Muscle of back (tissue), 13 donors: ENCODE data around the gene KRTAP13-1. TPM values are rescaled to one million over a fixed set of nuclear protein-coding genes. Genes with fewer than 3 reads are reported as not detected.
A peak's percentile ranks its signal among the peaks of the same experiment; 100 is the strongest.

Source experiments
- DNase-seq, 3 donors: peaks; one replicate each; pipeline versions ENCODE4 v3.0.0 to v3.0.0-alpha.2; 2013
- long read RNA-seq, 9 donors: transcript quantifications; one replicate each; lab custom pipeline, GENCODE V29; 2026
- polyA plus RNA-seq, 10 donors: library from polyadenylated mRNA; unstranded; fragments of 120-200 nt; gene quantifications; one replicate each; pipeline ENCODE4 v1.2.1, GENCODE V29; 2013; ENCODE audit not compliant: insufficient read length in 10 of 10

KRTAP13-1 gene
- polyA plus RNA-seq: not detected
- long read RNA-seq, donor 1: 0 reads
- long read RNA-seq, donor 2: 0 reads
- long read RNA-seq, donor 3: 0 reads
- long read RNA-seq, donor 4: 0 reads
- long read RNA-seq, donor 5: 0 reads
- long read RNA-seq, donor 6: 0 reads
- long read RNA-seq, donor 7: 0 reads
- long read RNA-seq, donor 8: 0 reads
- long read RNA-seq, donor 9: 0 reads

- DNase-seq: no peak
Measured at GRCh38 chr21:30395731-30396130, at the start of gene KRTAP13-1. Gene KRTAP13-1, plus strand, starts transcription at chr21:30396031. Its CDS starts 56 bp downstream, at chr21:30396087.

GRCh38 chr21:30348506-30348905 is 47.3 kb upstream of the KRTAP13-1 start, which contains the start of gene KRTAP23-1:
Gene KRTAP23-1, minus strand, starts transcription at chr21:30348606. Its CDS starts 0 bp downstream, at chr21:30348606.
- no peak for DNase-seq

- peak in 2 of 3 donors; percentile 18 to 29 for DNase-seq
Measured at GRCh38 chr21:30349572-30349971, 46.3 kb upstream of the KRTAP13-1 start.

- no peak for DNase-seq
Measured at GRCh38 chr21:30351534-30351933, 44.3 kb upstream of the KRTAP13-1 start.

- no peak for DNase-seq
Measured at GRCh38 chr21:30354308-30355005, 41.4 kb upstream of the KRTAP13-1 start.

GRCh38 chr21:30355906-30356305 is 39.9 kb upstream of the KRTAP13-1 start:
- peak; percentile 5 to 20 (median 11) for DNase-seq

- no peak for DNase-seq
Measured at GRCh38 chr21:30372139-30372770, 23.6 kb upstream of the KRTAP13-1 start, which contains the start of gene KRTAP13-2. Gene KRTAP13-2, minus strand, starts transcription at chr21:30372271. Its CDS starts 58 bp downstream, at chr21:30372213.

GRCh38 chr21:30382201-30382600 is 13.6 kb upstream of the KRTAP13-1 start:
- DNase-seq: no peak

- no peak for DNase-seq
Measured at GRCh38 chr21:30391492-30392025, 4.3 kb upstream of the KRTAP13-1 start.

- DNase-seq: peak; percentile 0 to 15 (median 3)
Measured at GRCh38 chr21:30408782-30409494, 13.1 kb downstream of the KRTAP13-1 start.

GRCh38 chr21:30415993-30416392 is 20.2 kb downstream of the KRTAP13-1 start:
- no peak for DNase-seq

- no peak for DNase-seq
Measured at GRCh38 chr21:30425826-30426225, 30.0 kb downstream of the KRTAP13-1 start, which contains the start of gene KRTAP13-3. Gene KRTAP13-3, minus strand, starts transcription at chr21:30425926. Its CDS starts 14 bp downstream, at chr21:30425912.

- no peak for DNase-seq
Measured at GRCh38 chr21:30426731-30427130, 30.9 kb downstream of the KRTAP13-1 start.

GRCh38 chr21:30430170-30430655 is 34.4 kb downstream of the KRTAP13-1 start, which contains the start of gene KRTAP13-4:
Gene KRTAP13-4, plus strand, starts transcription at chr21:30430220. Its CDS starts 56 bp downstream, at chr21:30430276.
- DNase-seq: no peak

GRCh38 chr21:30434033-30434631 is 38.3 kb downstream of the KRTAP13-1 start:
- peak; percentile 5 to 35 (median 12) for DNase-seq

GRCh38 chr21:30437010-30437565 is 41.3 kb downstream of the KRTAP13-1 start:
- no peak for DNase-seq

- no peak for DNase-seq
Measured at GRCh38 chr21:30439975-30440374, 44.1 kb downstream of the KRTAP13-1 start, which contains the start of gene KRTAP15-1. Gene KRTAP15-1, plus strand, starts transcription at chr21:30440275. Its CDS starts 53 bp downstream, at chr21:30440328.

GRCh38 chr21:30443226-30443625 is 47.4 kb downstream of the KRTAP13-1 start:
- no peak for DNase-seq

- no peak for DNase-seq
Measured at GRCh38 chr21:30444204-30444603, 48.4 kb downstream of the KRTAP13-1 start.
